Ascending aorta (tissue), 2 donors: ENCODE measurements around the gene C15orf40. TPM values are rescaled to one million over a fixed set of nuclear protein-coding genes. Genes with fewer than 3 reads are reported as not detected.

Experiments used
- DNase-seq, 2 donors: peaks; one replicate each; pipeline ENCODE4 v3.0.0-alpha.2; 2019; ENCODE audit warnings: low spot score in 2 of 2
- H3K27ac ChIP-seq, 2 donors: fragments of 200-600 bp; sonication (generic); one replicate each; pipeline ENCODE4 v1.5.1; 2016 to 2017; ENCODE audit warnings: mild to moderate bottlenecking in 1 of 2
- H3K27me3 ChIP-seq: fragments of 200-600 bp; sonication (generic); one replicate; pipeline ENCODE4 v1.5.1; 2017
- H3K36me3 ChIP-seq, 2 donors: fragments of 200-600 bp; sonication (generic); one replicate each; pipeline ENCODE4 v1.5.1; 2016
- H3K4me1 ChIP-seq, 2 donors: fragments of 200-600 bp; sonication (generic); one replicate each; pipeline ENCODE4 v1.5.1; 2016 to 2017; ENCODE audit warnings: mild to moderate bottlenecking in 1 of 2
- H3K4me3 ChIP-seq, 2 donors: fragments of 200-600 bp; sonication (generic); one replicate each; pipeline ENCODE4 v1.5.1; 2016 to 2017; ENCODE audit warnings: mild to moderate bottlenecking in 1 of 2
- H3K9me3 ChIP-seq, 2 donors: fragments of 200-600 bp; sonication (generic); one replicate each; pipeline ENCODE4 v1.5.1; 2016
- CTCF ChIP-seq, 3 experiments: fragments of 200-600 bp in 2 of 3; fragments of 450-650 bp in 1 of 3; sonication (generic) in 2 of 3; IDR thresholded peaks; one replicate each; pipeline ENCODE4 v1.5.1; 2016 to 2019; ENCODE audit warnings: antibody characterized with exemption in 3 of 3, mild to moderate bottlenecking in 1 of 3, moderate library complexity in 1 of 3
- intact Hi-C: fragments of 100-400 bp; cut with DNase I; formaldehyde crosslinking; loops from one replicate; pipeline ENCODE4 v1.15.1; 2023
- total RNA-seq: library from RNA; depleted of rRNA; stranded (reverse); fragments of >200 nt; gene quantifications from one replicate; pipeline ENCODE4 v1.1.0, GENCODE V29; 2016

C15orf40 gene
- total RNA-seq, 1 donor from 2014 or later: 1.3 TPM

- Histone ChIP-seq H3K4me1 (no peaks in the 10 kb centered on the region), H3K27ac (no peak overlapping the region), H3K4me3 (no peak overlapping the region), H3K36me3 (no peaks in the 10 kb centered on the region), H3K27me3 (no peaks in the 10 kb centered on the region), H3K9me3 (no peaks in the 10 kb centered on the region)
- no peak for DNase-seq
- no peak for TF ChIP-seq CTCF (IDR thresholded peaks at IDR 0.05)
- intact Hi-C loops: loop anchor here (10.0 kb wide), 3 partner anchors 225 to 335 kb away; partner anchors contain the start of genes CPEB1 and HDGFL3
These were observed 31.7 kb downstream of the C15orf40 start for GRCh38 chr15:82979726-82980125.

GRCh38 chr15:82978438-82978837 lies 33.0 kb downstream of the C15orf40 start:
- H3K4me3 ChIP-seq: no peak overlapping the region
- no peaks in the 10 kb centered on the region for H3K4me1 ChIP-seq
- no peaks in the 10 kb centered on the region for H3K27me3 ChIP-seq
- H3K36me3 ChIP-seq: no peaks in the 10 kb centered on the region
- intact Hi-C loops: no loop called here
- DNase-seq: no peak
- TF ChIP-seq CTCF (IDR thresholded peaks at IDR 0.05): no peak
- no peaks in the 10 kb centered on the region for H3K9me3 ChIP-seq
- H3K27ac ChIP-seq: no peak overlapping the region

GRCh38 chr15:82977076-82977475 lies 34.4 kb downstream of the C15orf40 start:
- Histone ChIP-seq H3K27me3 (no peaks in the 10 kb centered on the region), H3K4me3 (no peak overlapping the region), H3K27ac (no peak overlapping the region), H3K36me3 (no peaks in the 10 kb centered on the region), H3K4me1 (no peaks in the 10 kb centered on the region), H3K9me3 (no peaks in the 10 kb centered on the region)
- no peak for DNase-seq
- intact Hi-C loops: no loop called here
- no peak for TF ChIP-seq CTCF (IDR thresholded peaks at IDR 0.05)

- Histone ChIP-seq H3K4me3 (no peak overlapping the region), H3K9me3 (no peaks in the 10 kb centered on the region), H3K27ac (no peak overlapping the region), H3K4me1 (no peaks in the 10 kb centered on the region), H3K36me3 (no peaks in the 10 kb centered on the region), H3K27me3 (no peaks in the 10 kb centered on the region)
- TF ChIP-seq CTCF (IDR thresholded peaks at IDR 0.05): no peak
- no peak for DNase-seq
- intact Hi-C loops: no loop called here
These were observed 38.4 kb downstream of the C15orf40 start for GRCh38 chr15:82972990-82973389.

GRCh38 chr15:82971218-82971984 lies 40.0 kb downstream of the C15orf40 start:
- no peak for TF ChIP-seq CTCF (IDR thresholded peaks at IDR 0.05)
- H3K4me1 ChIP-seq: no peaks in the 10 kb centered on the region
- H3K27ac ChIP-seq: no peak overlapping the region
- no peak for DNase-seq
- H3K4me3 ChIP-seq: no peak overlapping the region
- intact Hi-C loops: no loop called here
- H3K36me3 ChIP-seq: no peaks in the 10 kb centered on the region
- H3K9me3 ChIP-seq: no peaks in the 10 kb centered on the region
- H3K27me3 ChIP-seq: no peaks in the 10 kb centered on the region
